Measurements from ENCODE around the gene ERMN. TPM values are rescaled to one million over a fixed set of nuclear protein-coding genes. Genes with fewer than 3 reads are reported as not detected.

ERMN gene
- total and polyA plus RNA-seq, 2 experiments from 2014 or later, result 0.07 to 0.64 TPM

DNA sequence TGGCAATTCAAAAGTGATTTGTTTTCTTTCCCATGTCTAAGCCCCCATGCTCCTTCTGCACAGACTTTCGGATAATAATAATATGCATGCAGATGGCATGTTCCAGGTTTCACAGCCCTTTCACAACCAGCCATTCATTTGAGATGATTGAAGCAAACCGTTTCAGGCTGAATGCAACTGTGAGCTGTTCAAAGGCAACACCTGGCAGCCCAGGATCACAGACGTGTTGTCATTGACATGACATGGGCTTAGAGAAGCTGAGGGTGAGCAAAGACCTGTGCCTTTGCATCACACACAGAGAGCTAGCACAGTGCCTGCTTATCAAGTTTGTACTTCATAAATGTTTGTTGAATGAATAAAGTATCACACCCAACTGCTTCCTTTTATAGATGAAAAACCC, 12.4 kb upstream of the ERMN start:
- H3K4me1 ChIP-seq (ENCODE audit: insufficient read depth), result no peaks in the 10 kb centered on the region
- DNase-seq (ENCODE audit: low spot score), result no peak
- H3K4me3 ChIP-seq, result no peak overlapping the region
- H2AFZ ChIP-seq, result no peak overlapping the region
- H3K4me2 ChIP-seq, result no peak overlapping the region
- no peaks in the 10 kb centered on the region for H3K36me3 ChIP-seq (replicated peaks; ENCODE audit: insufficient read depth, low read depth)
- no peaks in the 10 kb centered on the region for H3K9me2 ChIP-seq (replicated peaks; ENCODE audit: insufficient read depth)
- H4K20me1 ChIP-seq (ENCODE audit: insufficient read depth, poor library complexity, severe bottlenecking), result no peaks in the 10 kb centered on the region
- H3K79me2 ChIP-seq, result no peaks in the 10 kb centered on the region
- no peak overlapping the region for H3K27ac ChIP-seq
- no peak for TF ChIP-seq EZH2 (IDR thresholded peaks at IDR 0.05; ENCODE audit: borderline replicate concordance)
- TF ChIP-seq, protein P1, sequence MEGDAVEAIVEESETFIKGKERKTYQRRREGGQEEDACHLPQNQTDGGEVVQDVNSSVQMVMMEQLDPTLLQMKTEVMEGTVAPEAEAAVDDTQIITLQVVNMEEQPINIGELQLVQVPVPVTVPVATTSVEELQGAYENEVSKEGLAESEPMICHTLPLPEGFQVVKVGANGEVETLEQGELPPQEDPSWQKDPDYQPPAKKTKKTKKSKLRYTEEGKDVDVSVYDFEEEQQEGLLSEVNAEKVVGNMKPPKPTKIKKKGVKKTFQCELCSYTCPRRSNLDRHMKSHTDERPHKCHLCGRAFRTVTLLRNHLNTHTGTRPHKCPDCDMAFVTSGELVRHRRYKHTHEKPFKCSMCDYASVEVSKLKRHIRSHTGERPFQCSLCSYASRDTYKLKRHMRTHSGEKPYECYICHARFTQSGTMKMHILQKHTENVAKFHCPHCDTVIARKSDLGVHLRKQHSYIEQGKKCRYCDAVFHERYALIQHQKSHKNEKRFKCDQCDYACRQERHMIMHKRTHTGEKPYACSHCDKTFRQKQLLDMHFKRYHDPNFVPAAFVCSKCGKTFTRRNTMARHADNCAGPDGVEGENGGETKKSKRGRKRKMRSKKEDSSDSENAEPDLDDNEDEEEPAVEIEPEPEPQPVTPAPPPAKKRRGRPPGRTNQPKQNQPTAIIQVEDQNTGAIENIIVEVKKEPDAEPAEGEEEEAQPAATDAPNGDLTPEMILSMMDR (IDR thresholded peaks at IDR 0.05; ENCODE audit: poor library complexity), result no peak
- 73% methylated on average over 3 of the region's 3 CpGs for WGBS (ENCODE audit: low lambda C conversion rate, missing lambda C conversion rate)
- H3K27me3 ChIP-seq, result no peaks in the 10 kb centered on the region
- no peaks in the 10 kb centered on the region for H3K9me3 ChIP-seq (ENCODE audit: low read depth)

DNA sequence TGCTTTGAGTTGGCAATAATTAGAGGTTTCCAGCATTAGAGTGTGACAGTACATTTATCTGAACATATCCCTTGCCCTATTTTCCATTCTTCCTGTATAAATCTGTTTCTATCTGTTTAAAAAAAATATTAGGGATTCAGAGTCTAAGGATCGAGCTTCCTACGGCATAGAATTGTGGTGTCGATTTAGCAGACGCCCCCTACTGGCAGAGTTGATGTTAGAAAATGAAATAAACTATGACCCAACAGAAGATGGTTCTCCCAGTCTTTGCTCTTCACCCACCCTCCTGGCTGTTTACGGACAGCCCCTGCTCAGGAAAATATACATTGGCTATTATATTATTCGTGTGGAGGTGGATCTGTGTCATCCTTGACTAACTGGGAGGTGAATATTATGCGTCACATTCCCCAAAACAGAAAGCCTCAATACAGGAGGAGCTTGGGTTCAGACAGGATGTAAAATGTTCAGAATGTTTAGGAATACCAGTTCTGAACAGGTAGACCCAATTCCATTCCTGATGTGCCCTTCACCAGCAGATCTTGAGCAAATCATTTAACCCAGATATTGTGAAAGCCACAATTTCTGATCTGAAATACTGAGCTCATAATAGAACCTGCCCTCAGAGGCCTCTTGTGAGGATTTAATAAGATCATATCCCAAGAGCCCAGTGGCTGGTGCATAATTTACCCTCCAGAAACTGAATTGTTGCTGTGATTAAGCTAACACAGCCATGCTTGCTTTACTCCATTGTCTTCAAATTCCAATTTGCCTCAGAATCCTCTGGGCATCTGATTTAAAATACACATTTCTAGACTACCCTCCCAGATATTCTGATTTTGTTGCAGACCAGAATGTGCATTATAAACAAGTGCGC, 10.8 kb upstream of the ERMN start:
- Histone ChIP-seq H3K4me2 (no peak overlapping the region), H3K9me3 (ENCODE audit: low read depth) (no peaks in the 10 kb centered on the region), H3K79me2 (no peaks in the 10 kb centered on the region), H3K36me3 (replicated peaks; ENCODE audit: insufficient read depth, low read depth) (no peaks in the 10 kb centered on the region), H3K27ac (no peak overlapping the region), H3K27me3 (no peaks in the 10 kb centered on the region), H3K4me1 (ENCODE audit: insufficient read depth) (no peaks in the 10 kb centered on the region), H3K9me2 (replicated peaks; ENCODE audit: insufficient read depth) (no peaks in the 10 kb centered on the region), H4K20me1 (ENCODE audit: insufficient read depth, poor library complexity, severe bottlenecking) (no peaks in the 10 kb centered on the region), H3K4me3 (no peak overlapping the region), H2AFZ (no peak overlapping the region)
- TF ChIP-seq EZH2phosphoT487 (IDR thresholded peaks at IDR 0.05; ENCODE audit: low read depth, severe bottlenecking, unreplicated experiment), result no peak
- no peak for TF ChIP-seq EZH2 (IDR thresholded peaks at IDR 0.05; ENCODE audit: borderline replicate concordance)
- TF ChIP-seq, protein P1 (IDR thresholded peaks at IDR 0.05; ENCODE audit: poor library complexity), result peak; percentile 61
- WGBS (ENCODE audit: low lambda C conversion rate, missing lambda C conversion rate), result 40% methylated on average over 8 of the region's 8 CpGs
- DNase-seq (ENCODE audit: low spot score), result peak; percentile 53

DNA sequence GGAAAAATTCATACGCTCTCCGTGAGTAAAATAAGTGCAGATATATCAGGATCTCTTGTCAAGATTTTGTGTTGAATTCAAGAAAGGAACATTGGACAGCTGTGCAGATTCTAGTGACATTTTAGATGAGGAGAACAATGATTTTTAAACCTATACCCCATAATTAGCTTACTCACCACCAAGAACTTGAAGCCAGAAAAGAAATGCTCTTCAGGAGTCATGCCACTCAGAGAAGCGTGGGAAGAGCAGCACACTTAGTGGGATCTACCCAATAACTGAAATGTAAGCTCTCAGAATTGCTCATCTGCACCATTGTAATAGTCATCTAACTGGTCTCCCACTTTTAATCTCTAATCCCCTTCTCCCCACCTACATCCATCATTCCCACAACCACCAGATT, 9.2 kb upstream of the ERMN start:
- Histone ChIP-seq H3K79me2 (no peaks in the 10 kb centered on the region), H3K36me3 (replicated peaks; ENCODE audit: insufficient read depth, low read depth) (no peaks in the 10 kb centered on the region), H2AFZ (no peak overlapping the region), H3K27me3 (no peaks in the 10 kb centered on the region), H4K20me1 (ENCODE audit: insufficient read depth, poor library complexity, severe bottlenecking) (no peaks in the 10 kb centered on the region), H3K9me3 (ENCODE audit: low read depth) (no peaks in the 10 kb centered on the region), H3K9me2 (replicated peaks; ENCODE audit: insufficient read depth) (no peaks in the 10 kb centered on the region), H3K4me3 (no peak overlapping the region), H3K4me2 (no peak overlapping the region), H3K27ac (no peak overlapping the region), H3K4me1 (ENCODE audit: insufficient read depth) (no peaks in the 10 kb centered on the region)
- no peak for DNase-seq (ENCODE audit: low spot score)
- 88% methylated on average over 3 of the region's 3 CpGs for WGBS (ENCODE audit: low lambda C conversion rate, missing lambda C conversion rate)
- TF ChIP-seq EZH2 (IDR thresholded peaks at IDR 0.05; ENCODE audit: borderline replicate concordance), result no peak
- TF ChIP-seq EZH2phosphoT487 (IDR thresholded peaks at IDR 0.05; ENCODE audit: low read depth, severe bottlenecking, unreplicated experiment), result no peak
- TF ChIP-seq, protein P1 (IDR thresholded peaks at IDR 0.05; ENCODE audit: poor library complexity), result no peak
